ENCODE results near the gene PRLR. TPM values are rescaled to one million over a fixed set of nuclear protein-coding genes. Genes with fewer than 3 reads are reported as not detected.

PRLR gene
- total and polyA plus RNA-seq, 2 experiments from 2014 or later = 21.8 to 99.8 TPM

- Histone ChIP-seq H3K36me3 (replicated peaks; ENCODE audit: insufficient read depth, low read depth) (no peaks in the 10 kb centered on the region), H3K79me2 (peaks cover 93% of the 10 kb centered on the region), H3K9me3 (ENCODE audit: low read depth) (no peaks in the 10 kb centered on the region), H3K27ac (peak overlapping the region; percentile 64), H4K20me1 (ENCODE audit: insufficient read depth, poor library complexity, severe bottlenecking) (peaks cover 2% of the 10 kb centered on the region), H3K9me2 (replicated peaks; ENCODE audit: insufficient read depth) (no peaks in the 10 kb centered on the region), H3K4me2 (peak overlapping the region; percentile 61), H3K4me1 (ENCODE audit: insufficient read depth) (peaks cover 16% of the 10 kb centered on the region), H3K27me3 (no peaks in the 10 kb centered on the region), H2AFZ (peak overlapping the region; percentile 14), H3K4me3 (no peak overlapping the region)
- TF ChIP-seq, protein P1, sequence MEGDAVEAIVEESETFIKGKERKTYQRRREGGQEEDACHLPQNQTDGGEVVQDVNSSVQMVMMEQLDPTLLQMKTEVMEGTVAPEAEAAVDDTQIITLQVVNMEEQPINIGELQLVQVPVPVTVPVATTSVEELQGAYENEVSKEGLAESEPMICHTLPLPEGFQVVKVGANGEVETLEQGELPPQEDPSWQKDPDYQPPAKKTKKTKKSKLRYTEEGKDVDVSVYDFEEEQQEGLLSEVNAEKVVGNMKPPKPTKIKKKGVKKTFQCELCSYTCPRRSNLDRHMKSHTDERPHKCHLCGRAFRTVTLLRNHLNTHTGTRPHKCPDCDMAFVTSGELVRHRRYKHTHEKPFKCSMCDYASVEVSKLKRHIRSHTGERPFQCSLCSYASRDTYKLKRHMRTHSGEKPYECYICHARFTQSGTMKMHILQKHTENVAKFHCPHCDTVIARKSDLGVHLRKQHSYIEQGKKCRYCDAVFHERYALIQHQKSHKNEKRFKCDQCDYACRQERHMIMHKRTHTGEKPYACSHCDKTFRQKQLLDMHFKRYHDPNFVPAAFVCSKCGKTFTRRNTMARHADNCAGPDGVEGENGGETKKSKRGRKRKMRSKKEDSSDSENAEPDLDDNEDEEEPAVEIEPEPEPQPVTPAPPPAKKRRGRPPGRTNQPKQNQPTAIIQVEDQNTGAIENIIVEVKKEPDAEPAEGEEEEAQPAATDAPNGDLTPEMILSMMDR (IDR thresholded peaks at IDR 0.05; ENCODE audit: poor library complexity) = no peak
- TF ChIP-seq EZH2 (IDR thresholded peaks at IDR 0.05; ENCODE audit: borderline replicate concordance) = no peak
- no peak for TF ChIP-seq EZH2phosphoT487 (IDR thresholded peaks at IDR 0.05; ENCODE audit: low read depth, severe bottlenecking, unreplicated experiment)
- 46% methylated on average over 7 of the region's 7 CpGs for WGBS (ENCODE audit: low lambda C conversion rate, missing lambda C conversion rate)
- DNase-seq (ENCODE audit: low spot score) = peak; percentile 46
Observed at GRCh38 chr5:35223787-35224395, 6.4 kb downstream of the PRLR start.

DNA sequence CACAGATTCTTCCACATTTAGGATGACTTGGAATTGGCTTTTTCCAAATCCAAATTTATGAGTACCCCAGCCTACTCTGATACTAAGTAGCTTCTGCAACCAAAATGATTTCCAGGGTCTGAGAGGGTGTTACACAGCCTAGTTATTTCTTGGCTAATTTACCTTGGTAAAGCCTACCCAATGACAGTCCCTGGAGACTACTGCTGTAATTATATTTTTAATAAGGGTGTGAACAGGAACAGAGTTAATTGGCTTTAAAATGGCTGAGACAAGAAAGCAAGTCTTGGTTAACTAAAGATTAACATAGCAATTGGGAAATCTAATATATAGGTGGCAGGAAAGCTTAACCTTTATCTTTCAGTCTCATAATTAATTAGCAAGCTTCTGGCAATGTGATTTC lies 9.3 kb downstream of the PRLR start:
- Histone ChIP-seq H3K9me2 (replicated peaks; ENCODE audit: insufficient read depth) (no peaks in the 10 kb centered on the region), H2AFZ (no peak overlapping the region), H3K27me3 (no peaks in the 10 kb centered on the region), H3K79me2 (peaks cover 92% of the 10 kb centered on the region), H3K4me2 (no peak overlapping the region), H3K36me3 (replicated peaks; ENCODE audit: insufficient read depth, low read depth) (no peaks in the 10 kb centered on the region), H3K27ac (no peak overlapping the region), H3K9me3 (ENCODE audit: low read depth) (no peaks in the 10 kb centered on the region), H3K4me3 (no peak overlapping the region), H4K20me1 (ENCODE audit: insufficient read depth, poor library complexity, severe bottlenecking) (no peaks in the 10 kb centered on the region), H3K4me1 (ENCODE audit: insufficient read depth) (peaks cover 16% of the 10 kb centered on the region)
- no peak for DNase-seq (ENCODE audit: low spot score)
- TF ChIP-seq, protein P1 (IDR thresholded peaks at IDR 0.05; ENCODE audit: poor library complexity) = no peak
- TF ChIP-seq EZH2phosphoT487 (IDR thresholded peaks at IDR 0.05; ENCODE audit: low read depth, severe bottlenecking, unreplicated experiment) (no peak), EZH2 (IDR thresholded peaks at IDR 0.05; ENCODE audit: borderline replicate concordance) (no peak)

DNA sequence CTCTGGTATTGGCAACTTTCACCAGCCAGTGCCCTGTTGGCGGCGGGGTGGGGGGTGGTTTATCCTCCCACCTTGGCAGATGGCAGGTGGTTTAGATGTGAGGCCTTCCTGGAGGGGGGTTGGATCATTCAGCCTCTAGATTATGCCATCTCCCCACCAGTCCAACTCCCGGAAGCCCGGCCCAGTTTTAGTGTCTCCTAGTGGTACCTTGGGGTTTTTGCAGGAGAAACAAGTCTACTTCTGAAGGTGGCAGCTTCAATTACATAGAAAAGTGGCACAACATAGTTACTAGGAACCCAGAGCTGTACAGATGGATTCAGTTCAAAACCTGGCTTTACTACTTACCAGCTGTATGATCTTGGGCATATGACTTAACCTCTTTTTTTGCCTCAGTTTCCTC lies 11.3 kb downstream of the PRLR start:
- Histone ChIP-seq H3K9me2 (replicated peaks; ENCODE audit: insufficient read depth) (no peaks in the 10 kb centered on the region), H3K4me2 (no peak overlapping the region), H2AFZ (no peak overlapping the region), H4K20me1 (ENCODE audit: insufficient read depth, poor library complexity, severe bottlenecking) (no peaks in the 10 kb centered on the region), H3K4me1 (ENCODE audit: insufficient read depth) (peaks cover 9% of the 10 kb centered on the region), H3K27ac (no peak overlapping the region), H3K36me3 (replicated peaks; ENCODE audit: insufficient read depth, low read depth) (no peaks in the 10 kb centered on the region), H3K4me3 (no peak overlapping the region), H3K27me3 (no peaks in the 10 kb centered on the region), H3K9me3 (ENCODE audit: low read depth) (no peaks in the 10 kb centered on the region), H3K79me2 (peaks cover 90% of the 10 kb centered on the region)
- no peak for TF ChIP-seq EZH2phosphoT487 (IDR thresholded peaks at IDR 0.05; ENCODE audit: low read depth, severe bottlenecking, unreplicated experiment)
- TF ChIP-seq, protein P1 (IDR thresholded peaks at IDR 0.05; ENCODE audit: poor library complexity) = no peak
- TF ChIP-seq EZH2 (IDR thresholded peaks at IDR 0.05; ENCODE audit: borderline replicate concordance) = no peak
- no peak for DNase-seq (ENCODE audit: low spot score)
- WGBS (ENCODE audit: low lambda C conversion rate, missing lambda C conversion rate) = 95% methylated on average over 4 of the region's 4 CpGs

Measured in hepatocyte (in vitro differentiated cells).